Uterus (tissue), 4 donors: Measurements from ENCODE around the gene PHLPP1. TPM values are rescaled to one million over a fixed set of nuclear protein-coding genes. Genes with fewer than 3 reads are reported as not detected.

Experiments used
- DNase-seq, 2 donors: peaks; one replicate each; pipeline ENCODE4 v3.0.0-alpha.2; 2019 to 2020
- H3K27ac ChIP-seq, 2 donors: fragments of 200-600 bp; sonication (generic); 1 replicate in 1 of 2; 2 replicates in 1 of 2; pipeline ENCODE4 v1.5.1; 2016 to 2018
- H3K27me3 ChIP-seq, 2 donors: fragments of 200-600 bp; sonication (generic); one replicate each; pipeline ENCODE4 v1.5.1; 2018 to 2019; ENCODE audit warnings: control low read depth in 1 of 2
- H3K36me3 ChIP-seq, 2 donors: fragments of 200-600 bp; sonication (generic); one replicate each; pipeline ENCODE4 v1.5.1; 2019; ENCODE audit warnings: control low read depth in 1 of 2
- H3K4me1 ChIP-seq, 2 donors: fragments of 200-600 bp; sonication (generic); one replicate each; pipeline ENCODE4 v1.5.1; 2018 to 2019; ENCODE audit warnings: control low read depth in 1 of 2
- H3K4me3 ChIP-seq, 2 donors: fragments of 200-600 bp; sonication (generic); 1 replicate in 1 of 2; 2 replicates in 1 of 2; pipeline ENCODE4 v1.5.1; 2018 to 2019; ENCODE audit warnings: mild to moderate bottlenecking in 1 of 2
- H3K9me3 ChIP-seq, 2 donors: fragments of 200-600 bp; sonication (generic); one replicate each; pipeline ENCODE4 v1.5.1; 2019; ENCODE audit warnings: control low read depth in 1 of 2
- CTCF ChIP-seq, 4 experiments: fragments of 200-600 bp in 2 of 4; fragments of 450-650 bp in 2 of 4; sonication (generic) in 2 of 4; IDR thresholded peaks; one replicate each; pipeline ENCODE4 v1.5.1; 2016 to 2019; ENCODE audit warnings: antibody characterized with exemption in 4 of 4, mild to moderate bottlenecking in 2 of 4, moderate library complexity in 1 of 4
- POLR2A ChIP-seq, 2 donors: fragments of 450-650 bp; IDR thresholded peaks; one replicate each; pipeline ENCODE4 v1.6.1; 2016; ENCODE audit warnings: antibody characterized with exemption in 2 of 2, mild to moderate bottlenecking in 1 of 2, moderate library complexity in 1 of 2
- intact Hi-C: fragments of 100-400 bp; cut with DNase I; formaldehyde crosslinking; loops from one replicate; pipeline ENCODE4 v1.15.1; 2023; ENCODE audit warnings: low total_unique reads
- total RNA-seq, 4 donors: library from RNA; depleted of rRNA in 3 of 4; stranded (reverse); fragments of >200 nt in 3 of 4; gene quantifications; one replicate each; pipeline versions ENCODE4 v1.1.0 to v1.2.4, GENCODE V29; 2014 to 2023
- donor health status: DM: yes; HTN: yes; CAD: no.

Gene PHLPP1
- total RNA-seq, 4 donors from 2014 or later, result 10.6 to 32.4 (median 14.1) TPM

GRCh38 chr18:62730941-62731340, 15.6 kb downstream of the PHLPP1 start:
- no peaks in the 10 kb centered on the region for H3K27me3 ChIP-seq
- DNase-seq, result no peak
- intact Hi-C loops, result no loop called here
- H3K36me3 ChIP-seq, result no peaks in the 10 kb centered on the region
- no peak overlapping the region for H3K27ac ChIP-seq
- TF ChIP-seq POLR2A (IDR thresholded peaks at IDR 0.05) (no peak), CTCF (IDR thresholded peaks at IDR 0.05) (no peak)
- peaks cover 0 to 5% of the 10 kb centered on the region in 2 donors for H3K4me1 ChIP-seq
- H3K9me3 ChIP-seq, result peaks cover 0 to 9% of the 10 kb centered on the region in 2 donors
- H3K4me3 ChIP-seq, result no peak overlapping the region

- no peak overlapping the region for H3K4me3 ChIP-seq
- peaks cover 0 to 9% of the 10 kb centered on the region in 2 donors for H3K9me3 ChIP-seq
- TF ChIP-seq CTCF (IDR thresholded peaks at IDR 0.05) (no peak), POLR2A (IDR thresholded peaks at IDR 0.05) (no peak)
- H3K27me3 ChIP-seq, result no peaks in the 10 kb centered on the region
- H3K4me1 ChIP-seq, result peaks cover 0 to 5% of the 10 kb centered on the region in 2 donors
- no peaks in the 10 kb centered on the region for H3K36me3 ChIP-seq
- DNase-seq, result no peak
- intact Hi-C loops, result no loop called here
- no peak overlapping the region for H3K27ac ChIP-seq
Observed at GRCh38 chr18:62732617-62733016, 17.3 kb downstream of the PHLPP1 start.

GRCh38 chr18:62734290-62734689, 18.9 kb downstream of the PHLPP1 start:
- H3K9me3 ChIP-seq, result peaks cover 0 to 9% of the 10 kb centered on the region in 2 donors
- H3K36me3 ChIP-seq, result no peaks in the 10 kb centered on the region
- no peak for DNase-seq
- peaks cover 0 to 5% of the 10 kb centered on the region in 2 donors for H3K4me1 ChIP-seq
- no peak overlapping the region for H3K27ac ChIP-seq
- H3K27me3 ChIP-seq, result no peaks in the 10 kb centered on the region
- H3K4me3 ChIP-seq, result no peak overlapping the region
- intact Hi-C loops, result no loop called here
- no peak for TF ChIP-seq POLR2A (IDR thresholded peaks at IDR 0.05)

DNA sequence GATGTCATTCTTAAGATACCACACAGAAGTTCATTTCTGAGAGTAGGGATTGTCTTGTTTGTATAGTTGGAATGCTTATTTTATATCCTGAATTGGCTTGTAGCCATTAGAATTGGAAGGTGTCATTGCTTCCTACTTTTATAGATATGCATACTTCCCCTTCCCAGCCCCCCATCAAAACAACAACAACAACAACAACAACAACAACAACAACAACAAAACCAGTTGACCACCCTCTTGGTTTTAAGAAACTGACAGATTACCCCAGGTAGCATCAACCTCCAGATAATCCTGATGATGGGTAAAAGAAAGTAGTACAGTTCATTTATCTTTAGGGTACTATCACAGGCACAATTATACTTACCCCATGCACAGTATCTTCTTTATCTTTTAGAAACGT, 20.0 kb downstream of the PHLPP1 start:
- DNase-seq, result no peak
- intact Hi-C loops, result no loop called here
- TF ChIP-seq CTCF (IDR thresholded peaks at IDR 0.05) (no peak), POLR2A (IDR thresholded peaks at IDR 0.05) (no peak)

GRCh38 chr18:62736077-62736855, 20.9 kb downstream of the PHLPP1 start:
- no peak for DNase-seq
- intact Hi-C loops, result no loop called here
- H3K36me3 ChIP-seq, result no peaks in the 10 kb centered on the region
- TF ChIP-seq CTCF (IDR thresholded peaks at IDR 0.05) (no peak), POLR2A (IDR thresholded peaks at IDR 0.05) (no peak)
- peaks cover 0 to 9% of the 10 kb centered on the region in 2 donors for H3K9me3 ChIP-seq
- H3K4me1 ChIP-seq, result peaks cover 7 to 11% of the 10 kb centered on the region in 2 donors
- H3K27me3 ChIP-seq, result no peaks in the 10 kb centered on the region
- H3K4me3 ChIP-seq, result no peak overlapping the region
- no peak overlapping the region for H3K27ac ChIP-seq

More for the DNA sequence above, 20.0 kb downstream of the PHLPP1 start:
- H3K9me3 ChIP-seq, result peaks cover 0 to 9% of the 10 kb centered on the region in 2 donors
- H3K4me3 ChIP-seq, result no peak overlapping the region
- H3K4me1 ChIP-seq, result peaks cover 0 to 7% of the 10 kb centered on the region in 2 donors
- H3K27me3 ChIP-seq, result no peaks in the 10 kb centered on the region
- H3K36me3 ChIP-seq, result no peaks in the 10 kb centered on the region
- no peak overlapping the region for H3K27ac ChIP-seq
